BJ (cell line): ENCODE results near the gene KCTD18. TPM values are rescaled to one million over a fixed set of nuclear protein-coding genes. Genes with fewer than 3 reads are reported as not detected.
A peak's percentile ranks its signal among the peaks of the same experiment; 100 is the strongest.

ENCODE experiments used
- CTCF ChIA-PET: fragments of 350-600 bp; formaldehyde crosslinking; extraction: SDS; loops from one replicate; lab custom pipeline; 2021; ENCODE audit warnings: antibody characterized with exemption, inconsistent platforms; lab: Yijun Ruan, JAX
- POLR2A ChIA-PET: fragments of 300-600 bp; sonication (Branson Sonifier 250); formaldehyde crosslinking; extraction: SDS; loops from one replicate; lab custom pipeline; 2021; ENCODE audit warnings: antibody characterized with exemption; lab: Charles Lee
- DNase-seq: peaks from one replicate; pipeline ENCODE4 v3.0.0-alpha.2; 2011; ENCODE audit warnings: low read depth
- H3K27me3 ChIP-seq: 2 replicates; pipeline ENCODE4 v1.6.0; 2011; ENCODE audit warnings: low read length; ENCODE audit not compliant: control insufficient read depth, insufficient read depth
- H3K36me3 ChIP-seq: 2 replicates; pipeline ENCODE4 v1.5.1; 2011; ENCODE audit warnings: low read length; ENCODE audit not compliant: control insufficient read depth, insufficient read depth
- H3K4me3 ChIP-seq: 2 replicates; pipeline ENCODE4 v1.5.1; 2011; ENCODE audit warnings: low read depth, mild to moderate bottlenecking, control low read depth, low read length
- polyA plus RNA-seq: library from polyadenylated mRNA; depleted of rRNA; stranded (reverse); fragments of >200 nt; gene quantifications from 2 replicates; pipeline ENCODE4 v1.2.3, GENCODE V29; 2011
- TF ChIP-seq, protein P1 (sequence below): IDR thresholded peaks from 2 replicates; pipeline ENCODE4 v1.5.1; 2011; ENCODE audit warnings: low read depth, mild to moderate bottlenecking, control low read depth, inconsistent platforms, low read length, moderate library complexity; ENCODE audit not compliant: insufficient read depth

Gene KCTD18
- polyA plus RNA-seq, 1 experiment: 9.3 TPM

DNA sequence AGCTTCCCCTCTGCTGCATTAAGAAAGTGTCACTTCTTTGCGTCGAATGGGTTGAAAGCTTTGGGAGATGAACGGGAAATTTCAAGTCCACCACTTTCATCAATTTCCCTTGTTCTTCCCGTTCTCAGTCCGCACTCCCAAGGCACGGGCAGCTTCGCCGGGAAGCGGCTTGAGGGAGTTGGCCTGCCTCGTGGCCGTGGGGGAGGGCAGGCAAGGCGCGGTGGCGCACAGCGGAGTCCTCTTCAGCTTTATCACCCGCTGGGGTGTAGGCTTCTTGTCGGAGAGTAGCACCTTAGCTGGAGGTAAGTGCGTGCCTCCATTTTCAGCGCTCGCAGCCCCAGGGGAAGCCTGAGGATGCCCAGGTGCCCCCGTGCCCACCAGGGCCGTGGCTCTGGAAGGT, 19.9 kb downstream of the KCTD18 start:
- TF ChIP-seq, protein P1, sequence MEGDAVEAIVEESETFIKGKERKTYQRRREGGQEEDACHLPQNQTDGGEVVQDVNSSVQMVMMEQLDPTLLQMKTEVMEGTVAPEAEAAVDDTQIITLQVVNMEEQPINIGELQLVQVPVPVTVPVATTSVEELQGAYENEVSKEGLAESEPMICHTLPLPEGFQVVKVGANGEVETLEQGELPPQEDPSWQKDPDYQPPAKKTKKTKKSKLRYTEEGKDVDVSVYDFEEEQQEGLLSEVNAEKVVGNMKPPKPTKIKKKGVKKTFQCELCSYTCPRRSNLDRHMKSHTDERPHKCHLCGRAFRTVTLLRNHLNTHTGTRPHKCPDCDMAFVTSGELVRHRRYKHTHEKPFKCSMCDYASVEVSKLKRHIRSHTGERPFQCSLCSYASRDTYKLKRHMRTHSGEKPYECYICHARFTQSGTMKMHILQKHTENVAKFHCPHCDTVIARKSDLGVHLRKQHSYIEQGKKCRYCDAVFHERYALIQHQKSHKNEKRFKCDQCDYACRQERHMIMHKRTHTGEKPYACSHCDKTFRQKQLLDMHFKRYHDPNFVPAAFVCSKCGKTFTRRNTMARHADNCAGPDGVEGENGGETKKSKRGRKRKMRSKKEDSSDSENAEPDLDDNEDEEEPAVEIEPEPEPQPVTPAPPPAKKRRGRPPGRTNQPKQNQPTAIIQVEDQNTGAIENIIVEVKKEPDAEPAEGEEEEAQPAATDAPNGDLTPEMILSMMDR: no peak
- CTCF ChIA-PET: interaction anchor here (1.0 kb wide), 1 partner anchor 510 kb away, joined by 3 read pairs; no protein-coding TSS in a partner anchor
- POLR2A ChIA-PET: no interaction called here
- Histone ChIP-seq H3K4me3 (no peak overlapping the region), H3K27me3 (no peaks in the 10 kb centered on the region), H3K36me3 (peaks cover 6% of the 10 kb centered on the region)
- DNase-seq: no peak

DNA sequence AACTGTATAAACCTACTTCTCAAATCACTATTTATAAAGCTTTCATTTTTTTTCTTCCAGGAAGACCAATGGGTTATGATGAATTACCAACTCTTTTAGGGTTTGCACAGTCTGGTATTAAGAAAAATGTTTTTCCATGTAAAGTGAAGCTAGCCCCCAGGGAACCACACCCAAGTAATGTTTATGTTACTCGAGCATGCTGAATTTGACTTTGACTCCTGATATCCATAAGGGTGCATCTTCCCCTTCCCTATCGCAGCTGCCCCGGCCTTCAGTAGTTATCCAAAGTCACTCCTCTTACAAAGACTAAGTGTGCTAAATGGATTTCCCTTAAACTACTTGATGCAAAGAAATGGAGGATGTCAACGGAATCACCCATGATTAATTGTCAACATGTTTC, 21.7 kb downstream of the KCTD18 start:
- TF ChIP-seq, protein P1: no peak
- ChIA-PET POLR2A (interaction anchor here (0.5 kb wide), 1 partner anchor 537 kb away, joined by 4 read pairs; no protein-coding TSS in a partner anchor), CTCF (no interaction called here)
- no peaks in the 10 kb centered on the region for H3K27me3 ChIP-seq
- peaks cover 4% of the 10 kb centered on the region for H3K36me3 ChIP-seq
- H3K4me3 ChIP-seq: no peak overlapping the region
- DNase-seq: no peak

DNA sequence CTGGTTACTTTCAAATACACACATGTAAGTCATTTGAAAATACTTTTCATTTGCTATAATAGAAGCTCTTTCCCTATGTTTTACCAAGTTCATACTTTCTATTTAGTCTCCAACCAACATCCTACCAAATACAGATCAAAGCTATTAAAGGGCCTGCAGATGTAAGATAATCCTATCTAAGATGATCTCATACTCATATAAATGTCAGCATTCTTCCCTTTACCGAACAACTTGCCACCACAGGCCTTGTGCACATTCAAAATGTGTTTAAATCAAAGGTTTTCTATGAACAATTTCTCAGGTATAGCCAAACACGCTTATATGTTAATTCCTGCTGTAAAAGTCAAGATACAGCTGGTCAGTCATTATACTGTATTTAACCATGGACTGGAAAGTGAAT, 23.3 kb downstream of the KCTD18 start:
- H3K27me3 ChIP-seq: no peaks in the 10 kb centered on the region
- TF ChIP-seq, protein P1: no peak
- H3K36me3 ChIP-seq: peaks cover 3% of the 10 kb centered on the region
- H3K4me3 ChIP-seq: no peak overlapping the region
- ChIA-PET POLR2A (no interaction called here), CTCF (interaction anchor here (1.0 to 2.0 kb wide), 6 partner anchors 11 to 513 kb away, joined by 3 to 9 read pairs (median 6); partner anchors contain the start of gene KCTD18)
- DNase-seq: no peak

DNA sequence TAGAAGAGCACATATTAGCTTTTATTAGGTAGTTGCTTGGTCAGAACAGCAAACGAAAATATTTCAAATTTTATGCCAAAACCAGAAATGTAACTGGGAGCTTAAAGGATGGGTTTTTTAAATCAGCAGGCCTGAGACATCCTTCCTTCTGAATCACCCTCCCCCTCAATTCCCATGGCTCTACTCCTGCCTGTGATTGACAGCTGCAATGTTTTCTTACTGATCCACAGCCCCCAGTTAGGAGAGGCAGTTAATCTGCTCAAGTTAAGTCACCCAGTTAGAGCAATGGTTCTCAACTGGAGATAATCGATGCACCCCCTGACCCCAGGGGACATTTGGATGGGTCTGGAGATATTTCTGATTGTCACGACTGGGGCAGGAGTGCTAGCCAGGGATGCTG, 24.9 kb downstream of the KCTD18 start:
- H3K27me3 ChIP-seq: no peaks in the 10 kb centered on the region
- TF ChIP-seq, protein P1: no peak
- no peak overlapping the region for H3K4me3 ChIP-seq
- ChIA-PET POLR2A (no interaction called here), CTCF (interaction anchor here (0.5 to 6.6 kb wide), 13 partner anchors 8 to 510 kb away, joined by 3 to 62 read pairs (median 6); no protein-coding TSS in a partner anchor)
- H3K36me3 ChIP-seq: peaks cover under 1% of the 10 kb centered on the region; the same call in 1 of the 2 replicates
- DNase-seq: no peak

DNA sequence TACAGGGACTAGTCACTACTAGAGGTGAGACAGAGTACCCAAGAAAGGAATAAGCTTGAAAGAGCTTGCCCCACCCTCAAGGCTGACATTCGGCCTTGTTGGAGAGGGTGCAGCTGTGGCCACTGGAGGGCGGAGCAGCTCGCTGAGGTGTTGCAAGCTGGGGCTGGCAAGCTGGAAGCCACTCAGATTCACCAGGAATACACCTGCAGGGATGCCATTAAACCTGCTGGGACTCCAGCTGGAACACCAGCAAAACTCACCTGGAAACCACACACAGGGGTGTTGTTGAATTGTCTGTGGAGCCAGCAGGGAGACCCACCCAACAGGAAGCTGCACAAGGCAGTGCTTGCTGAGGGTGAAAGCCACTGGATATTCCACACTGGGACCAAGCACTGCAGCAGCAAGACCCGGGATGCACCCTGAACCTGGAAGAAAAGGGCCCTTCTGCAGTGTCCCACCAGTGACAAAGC, 26.1 kb downstream of the KCTD18 start:
- CTCF ChIA-PET: interaction anchor here (0.6 to 6.6 kb wide), 20 partner anchors 10 to 1245 kb away, joined by 3 to 62 read pairs (median 4); partner anchors contain the start of gene KCTD18
- POLR2A ChIA-PET: interaction anchor here (0.6 kb wide), 1 partner anchor 48 kb away, joined by 3 read pairs; no protein-coding TSS in a partner anchor
- Histone ChIP-seq H3K36me3 (no peaks in the 10 kb centered on the region), H3K27me3 (no peaks in the 10 kb centered on the region), H3K4me3 (no peak overlapping the region)
- DNase-seq: no peak
- TF ChIP-seq, protein P1: peak; percentile 49
